SK-N-SH treated with all-trans-retinoic acid at 6 μM for 48 hours (cell line): ENCODE data around the gene TTBK2.

Source experiments
- ATAC-seq: fragments of 200-7000 bp; cut with Tn5 transposase; 3 replicates; pipeline ENCODE4 v1.9.1; 2020; ENCODE audit warnings: mild to moderate bottlenecking, moderate library complexity
- ARNTL ChIP-seq: fragments of 450-650 bp; formaldehyde crosslinking; IDR thresholded peaks from 2 replicates; pipeline ENCODE4 v1.5.0; 2020; ENCODE audit warnings: low read depth, mild to moderate bottlenecking, moderate library complexity, borderline replicate concordance
- BACH2 ChIP-seq: fragments of 250-450 bp; sonication (Bioruptor Pico); IDR thresholded peaks from 2 replicates; pipeline ENCODE4 v1.9.0; 2021; ENCODE audit warnings: mild to moderate bottlenecking, borderline replicate concordance
- CREB5 ChIP-seq: fragments of 250-450 bp; sonication (Bioruptor Pico); IDR thresholded peaks from 2 replicates; pipeline ENCODE4 v1.5.1; 2020; ENCODE audit warnings: low read depth, mild to moderate bottlenecking, moderate library complexity
- CSDC2 ChIP-seq: fragments of 250-450 bp; sonication (Bioruptor Pico); IDR thresholded peaks from 2 replicates; pipeline ENCODE4 v1.5.0; 2020; ENCODE audit warnings: mild to moderate bottlenecking, moderate library complexity
- CSRNP3 ChIP-seq: fragments of 250-450 bp; sonication (Bioruptor Pico); IDR thresholded peaks from 2 replicates; pipeline ENCODE4 v1.5.1; 2021; ENCODE audit warnings: mild to moderate bottlenecking, moderate library complexity
- ESRRG ChIP-seq: fragments of 250-450 bp; sonication (Bioruptor Pico); IDR thresholded peaks from 2 replicates; pipeline ENCODE4 v1.6.1; 2021; ENCODE audit warnings: mild to moderate bottlenecking
- GLIS3 ChIP-seq: fragments of 250-450 bp; sonication (Bioruptor Pico); IDR thresholded peaks from 2 replicates; pipeline ENCODE4 v1.5.0; 2020; ENCODE audit warnings: mild to moderate bottlenecking, moderate library complexity
- ISL1 ChIP-seq: fragments of 250-450 bp; sonication (Bioruptor Pico); IDR thresholded peaks from 2 replicates; pipeline ENCODE4 v2.1.2; 2022; ENCODE audit warnings: mild to moderate bottlenecking, moderate library complexity
- OSR1 ChIP-seq: fragments of 250-450 bp; sonication (Bioruptor Pico); IDR thresholded peaks from 2 replicates; pipeline ENCODE4 v1.8.0; 2022; ENCODE audit warnings: moderate library complexity, mild to moderate bottlenecking, inconsistent platforms
- PATZ1 ChIP-seq: fragments of 250-450 bp; sonication (Bioruptor Pico); IDR thresholded peaks from 2 replicates; pipeline ENCODE4 v1.8.0; 2020; ENCODE audit warnings: mild to moderate bottlenecking, moderate library complexity, borderline replicate concordance
- PPARA ChIP-seq: fragments of 250-450 bp; sonication (Bioruptor Pico); IDR thresholded peaks from 2 replicates; pipeline ENCODE4 v1.5.0; 2020; ENCODE audit warnings: mild to moderate bottlenecking, borderline replicate concordance
- RARB ChIP-seq: fragments of 250-450 bp; sonication (Bioruptor Pico); IDR thresholded peaks from 2 replicates; pipeline ENCODE4 v1.8.0; 2021; ENCODE audit warnings: mild to moderate bottlenecking, moderate library complexity
- SNAI2 ChIP-seq: fragments of 250-450 bp; sonication (Bioruptor Pico); IDR thresholded peaks from 2 replicates; pipeline ENCODE4 v1.5.0; 2020; ENCODE audit warnings: mild to moderate bottlenecking, moderate library complexity
- TCF4 ChIP-seq: fragments of 250-450 bp; sonication (Bioruptor Pico); IDR thresholded peaks from 2 replicates; pipeline ENCODE4 v1.8.0; 2021; ENCODE audit warnings: mild to moderate bottlenecking, moderate library complexity, borderline replicate concordance
- TOX ChIP-seq: fragments of 250-450 bp; sonication (Bioruptor Pico); IDR thresholded peaks from 2 replicates; pipeline ENCODE4 v1.8.0; 2021; ENCODE audit warnings: mild to moderate bottlenecking, moderate library complexity, borderline replicate concordance
- TSHZ2 ChIP-seq: fragments of 250-450 bp; sonication (Bioruptor Pico); IDR thresholded peaks from 2 replicates; pipeline ENCODE4 v1.5.0; 2020; ENCODE audit warnings: mild to moderate bottlenecking, moderate library complexity
- ZC3H10 ChIP-seq: fragments of 250-450 bp; sonication (Bioruptor Pico); IDR thresholded peaks from 2 replicates; pipeline ENCODE4 v1.5.1; 2021; ENCODE audit warnings: mild to moderate bottlenecking, moderate library complexity
- ZFP3 ChIP-seq: fragments of 250-450 bp; sonication (Bioruptor Pico); IDR thresholded peaks from 2 replicates; pipeline ENCODE4 v1.5.0; 2020; ENCODE audit warnings: mild to moderate bottlenecking, moderate library complexity
- ZFP30 ChIP-seq: fragments of 450-650 bp; formaldehyde crosslinking; IDR thresholded peaks from 2 replicates; pipeline ENCODE4 v1.5.0; 2022; ENCODE audit warnings: mild to moderate bottlenecking, moderate library complexity
- ZNF565 ChIP-seq: fragments of 450-650 bp; formaldehyde crosslinking; conservative IDR thresholded peaks from 2 replicates; pipeline ENCODE4 v1.5.0; 2020; ENCODE audit warnings: low read depth, mild to moderate bottlenecking, moderate library complexity
- ZNF70 ChIP-seq: fragments of 450-650 bp; formaldehyde crosslinking; IDR thresholded peaks from 2 replicates; pipeline ENCODE4 v1.5.0; 2020; ENCODE audit warnings: mild to moderate bottlenecking, moderate library complexity
- ZNF8 ChIP-seq: fragments of 450-650 bp; formaldehyde crosslinking; IDR thresholded peaks from 2 replicates; pipeline ENCODE4 v1.5.0; 2020; ENCODE audit warnings: mild to moderate bottlenecking, moderate library complexity
- TF ChIP-seq, protein P1 (sequence below): fragments of 250-450 bp; sonication (Bioruptor Pico); IDR thresholded peaks from 2 replicates; pipeline ENCODE4 v1.8.0; 2021; ENCODE audit warnings: low read depth, mild to moderate bottlenecking, moderate library complexity, borderline replicate concordance

TTBK2 gene

DNA sequence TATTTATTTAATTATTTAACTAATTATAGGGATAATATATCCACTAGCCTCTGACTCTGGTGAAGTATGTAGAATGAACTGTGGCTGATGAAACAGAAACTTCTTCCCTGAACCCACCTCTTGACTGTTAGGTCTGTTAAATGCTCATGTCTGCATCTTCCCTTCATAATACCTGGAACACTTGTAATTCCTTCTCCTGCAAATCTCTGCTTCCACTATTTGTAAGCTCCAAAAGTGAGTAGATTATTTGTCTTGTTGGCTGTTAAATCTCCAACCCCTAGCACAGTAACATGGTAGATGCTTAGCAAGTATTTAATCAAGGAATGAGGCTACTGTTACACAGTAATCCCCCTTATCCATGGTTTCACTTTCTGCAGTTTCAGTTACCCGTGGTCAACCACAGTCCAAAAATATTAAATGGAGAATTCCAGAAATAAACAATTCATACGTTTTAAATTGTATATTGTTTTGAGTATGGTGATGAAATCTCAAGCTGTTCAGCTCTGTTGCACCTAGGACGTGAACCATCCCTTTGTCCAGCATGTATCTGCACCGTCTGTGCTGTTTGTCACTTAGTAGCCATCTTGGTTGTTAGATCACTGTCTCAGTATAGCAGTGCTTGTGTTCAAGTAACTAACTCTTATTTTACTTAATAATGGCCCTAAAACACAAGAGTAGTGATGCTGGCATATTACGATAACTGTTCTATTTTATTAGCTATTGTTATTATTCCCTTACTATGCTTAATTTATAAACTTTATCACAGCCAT lies 5.7 kb downstream of the TTBK2 start:
- TF ChIP-seq ZNF565 (CRISPR knock-in tag) (no peak), ZNF70 (no peak), ZFP3 (CRISPR knock-in tag) (no peak), ZC3H10 (no peak), CSDC2 (CRISPR knock-in tag) (no peak), ZNF8 (CRISPR knock-in tag) (no peak), TCF4 (no peak), CREB5 (no peak), PATZ1 (CRISPR knock-in tag) (no peak), TOX (no peak), ISL1 (CRISPR knock-in tag) (no peak), ZFP30 (CRISPR knock-in tag) (no peak), GLIS3 (CRISPR knock-in tag) (no peak), ARNTL (CRISPR knock-in tag) (no peak), ESRRG (CRISPR knock-in tag) (no peak), BACH2 (no peak), RARB (CRISPR knock-in tag) (no peak)
- TF ChIP-seq, protein P1, sequence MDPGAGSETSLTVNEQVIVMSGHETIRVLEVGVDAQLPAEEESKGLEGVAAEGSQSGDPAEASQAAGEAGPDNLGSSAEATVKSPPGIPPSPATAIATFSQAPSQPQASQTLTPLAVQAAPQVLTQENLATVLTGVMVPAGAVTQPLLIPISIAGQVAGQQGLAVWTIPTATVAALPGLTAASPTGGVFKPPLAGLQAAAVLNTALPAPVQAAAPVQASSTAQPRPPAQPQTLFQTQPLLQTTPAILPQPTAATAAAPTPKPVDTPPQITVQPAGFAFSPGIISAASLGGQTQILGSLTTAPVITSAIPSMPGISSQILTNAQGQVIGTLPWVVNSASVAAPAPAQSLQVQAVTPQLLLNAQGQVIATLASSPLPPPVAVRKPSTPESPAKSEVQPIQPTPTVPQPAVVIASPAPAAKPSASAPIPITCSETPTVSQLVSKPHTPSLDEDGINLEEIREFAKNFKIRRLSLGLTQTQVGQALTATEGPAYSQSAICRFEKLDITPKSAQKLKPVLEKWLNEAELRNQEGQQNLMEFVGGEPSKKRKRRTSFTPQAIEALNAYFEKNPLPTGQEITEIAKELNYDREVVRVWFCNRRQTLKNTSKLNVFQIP (CRISPR knock-in tag) = no peak
- no peak for ATAC-seq

DNA sequence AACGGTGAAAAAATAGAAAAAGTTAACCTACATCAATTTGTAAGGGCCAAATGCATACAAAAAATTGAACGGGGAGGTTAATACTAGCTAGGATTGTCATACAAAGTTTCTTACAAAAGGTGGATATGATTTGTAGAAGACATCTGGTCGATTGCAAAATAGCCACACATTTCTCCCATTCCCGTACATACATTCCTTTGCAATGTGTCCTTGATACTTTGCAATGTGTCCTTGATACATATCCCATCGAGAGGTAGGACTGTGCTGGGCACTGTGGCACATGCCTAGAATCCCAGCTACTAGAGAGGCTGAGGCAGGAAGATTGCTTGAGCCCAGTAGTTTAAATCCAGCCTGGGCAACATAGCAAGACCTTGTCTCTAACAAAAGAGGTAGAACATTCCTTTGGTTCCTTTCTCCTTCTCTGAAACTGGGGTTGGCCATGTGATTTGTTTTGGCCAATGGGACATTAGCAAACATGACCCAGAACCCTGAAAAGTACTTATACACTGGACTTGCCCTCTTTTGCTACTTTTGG lies 9.5 kb downstream of the TTBK2 start:
- ATAC-seq = no peak
- TF ChIP-seq, protein P1 (CRISPR knock-in tag) = no peak
- TF ChIP-seq TSHZ2 (CRISPR knock-in tag) = no peak
- TF ChIP-seq TCF4 = no peak
- no peak for TF ChIP-seq ARNTL (CRISPR knock-in tag)
- no peak for TF ChIP-seq BACH2
- TF ChIP-seq PATZ1 (CRISPR knock-in tag) = no peak
- no peak for TF ChIP-seq CSRNP3
- TF ChIP-seq ZFP30 (CRISPR knock-in tag) = no peak
- TF ChIP-seq RARB (CRISPR knock-in tag) = no peak
- no peak for TF ChIP-seq ZFP3 (CRISPR knock-in tag)
- no peak for TF ChIP-seq OSR1 (CRISPR knock-in tag)
- no peak for TF ChIP-seq ZNF70
- no peak for TF ChIP-seq CREB5
- no peak for TF ChIP-seq PPARA
- no peak for TF ChIP-seq SNAI2
- TF ChIP-seq ESRRG (CRISPR knock-in tag) = no peak
- no peak for TF ChIP-seq ISL1 (CRISPR knock-in tag)
- no peak for TF ChIP-seq TOX
- no peak for TF ChIP-seq ZC3H10
